Measurements from ENCODE around the gene ACOT11. TPM values are rescaled to one million over a fixed set of nuclear protein-coding genes. Genes with fewer than 3 reads are reported as not detected.

ACOT11 gene
- total and polyA plus RNA-seq, 9 of the 15 experiments (the other 6 are each of a cell fraction or from before 2014, with no cell fraction given), result 0.04 to 1.2 (median 0.64) TPM; not detected in 2

DNA sequence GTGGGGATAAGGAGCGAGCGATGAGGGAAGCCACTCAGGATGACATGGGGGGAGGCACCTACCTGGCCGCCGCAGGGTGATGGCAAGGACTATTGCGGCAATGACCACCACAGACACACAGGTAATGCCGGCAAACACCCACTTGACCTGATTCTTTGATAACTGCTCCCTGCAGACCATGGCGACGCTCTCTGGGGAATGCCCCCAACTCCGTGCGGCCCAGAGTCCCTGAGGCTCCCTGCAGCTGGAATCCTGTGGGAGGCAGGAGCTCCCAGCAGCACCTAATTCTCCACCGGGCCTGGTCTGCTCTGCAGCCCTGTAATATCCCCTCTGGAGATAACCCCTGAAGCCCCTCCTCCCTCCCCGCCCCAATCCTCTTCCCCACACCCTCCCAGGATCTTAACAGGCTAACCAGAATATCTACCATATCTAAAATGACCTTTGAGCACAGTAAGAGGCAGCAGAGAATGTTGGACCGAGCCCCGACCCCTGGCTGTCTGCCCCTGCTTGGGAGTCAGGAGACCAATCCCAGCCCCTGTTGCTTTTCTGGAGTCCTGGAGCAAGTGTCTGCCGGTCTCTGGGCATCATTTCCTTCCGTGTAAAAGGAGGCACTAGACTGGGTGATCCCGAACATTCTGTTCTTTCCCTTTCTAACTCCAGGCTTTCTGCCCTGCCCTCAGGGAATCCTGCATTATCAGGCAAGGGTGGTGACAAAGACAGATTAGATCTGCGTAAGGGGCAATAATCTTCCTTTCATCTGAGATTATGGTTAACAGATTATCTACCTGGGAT lies 75.4 kb downstream of the ACOT11 start, which contains the start of gene FAM151A (continued):
- TF ChIP-seq ZNF76 (CRISPR knock-in tag; IDR thresholded peaks at IDR 0.05; ENCODE audit: borderline replicate concordance), result no peak
- TF ChIP-seq U2AF2 (optimal IDR thresholded peaks at IDR 0.05; ENCODE audit: low read depth, low read length), result no peak
- TF ChIP-seq SOX6 (IDR thresholded peaks at IDR 0.05), result no peak
- TF ChIP-seq ZNF75A (CRISPR knock-in tag; IDR thresholded peaks at IDR 0.05), result no peak
- TF ChIP-seq, protein P1, sequence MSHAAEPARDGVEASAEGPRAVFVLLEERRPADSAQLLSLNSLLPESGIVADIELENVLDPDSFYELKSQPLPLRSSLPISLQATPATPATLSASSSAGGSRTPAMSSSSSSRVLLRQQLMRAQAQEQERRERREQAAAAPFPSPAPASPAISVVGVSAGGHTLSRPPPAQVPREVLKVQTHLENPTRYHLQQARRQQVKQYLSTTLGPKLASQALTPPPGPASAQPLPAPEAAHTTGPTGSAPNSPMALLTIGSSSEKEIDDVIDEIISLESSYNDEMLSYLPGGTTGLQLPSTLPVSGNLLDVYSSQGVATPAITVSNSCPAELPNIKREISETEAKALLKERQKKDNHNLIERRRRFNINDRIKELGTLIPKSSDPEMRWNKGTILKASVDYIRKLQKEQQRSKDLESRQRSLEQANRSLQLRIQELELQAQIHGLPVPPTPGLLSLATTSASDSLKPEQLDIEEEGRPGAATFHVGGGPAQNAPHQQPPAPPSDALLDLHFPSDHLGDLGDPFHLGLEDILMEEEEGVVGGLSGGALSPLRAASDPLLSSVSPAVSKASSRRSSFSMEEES (CRISPR knock-in tag; IDR thresholded peaks at IDR 0.05), result no peak
- TF ChIP-seq ZNF263 (CRISPR knock-in tag; IDR thresholded peaks at IDR 0.05; ENCODE audit: borderline replicate concordance), result no peak
- no peak for TF ChIP-seq CHCHD3 (CRISPR knock-in tag; IDR thresholded peaks at IDR 0.05)
- no peak for TF ChIP-seq KAT7 (CRISPR knock-in tag; IDR thresholded peaks at IDR 0.05; ENCODE audit: borderline replicate concordance)
- TF ChIP-seq, protein P2, sequence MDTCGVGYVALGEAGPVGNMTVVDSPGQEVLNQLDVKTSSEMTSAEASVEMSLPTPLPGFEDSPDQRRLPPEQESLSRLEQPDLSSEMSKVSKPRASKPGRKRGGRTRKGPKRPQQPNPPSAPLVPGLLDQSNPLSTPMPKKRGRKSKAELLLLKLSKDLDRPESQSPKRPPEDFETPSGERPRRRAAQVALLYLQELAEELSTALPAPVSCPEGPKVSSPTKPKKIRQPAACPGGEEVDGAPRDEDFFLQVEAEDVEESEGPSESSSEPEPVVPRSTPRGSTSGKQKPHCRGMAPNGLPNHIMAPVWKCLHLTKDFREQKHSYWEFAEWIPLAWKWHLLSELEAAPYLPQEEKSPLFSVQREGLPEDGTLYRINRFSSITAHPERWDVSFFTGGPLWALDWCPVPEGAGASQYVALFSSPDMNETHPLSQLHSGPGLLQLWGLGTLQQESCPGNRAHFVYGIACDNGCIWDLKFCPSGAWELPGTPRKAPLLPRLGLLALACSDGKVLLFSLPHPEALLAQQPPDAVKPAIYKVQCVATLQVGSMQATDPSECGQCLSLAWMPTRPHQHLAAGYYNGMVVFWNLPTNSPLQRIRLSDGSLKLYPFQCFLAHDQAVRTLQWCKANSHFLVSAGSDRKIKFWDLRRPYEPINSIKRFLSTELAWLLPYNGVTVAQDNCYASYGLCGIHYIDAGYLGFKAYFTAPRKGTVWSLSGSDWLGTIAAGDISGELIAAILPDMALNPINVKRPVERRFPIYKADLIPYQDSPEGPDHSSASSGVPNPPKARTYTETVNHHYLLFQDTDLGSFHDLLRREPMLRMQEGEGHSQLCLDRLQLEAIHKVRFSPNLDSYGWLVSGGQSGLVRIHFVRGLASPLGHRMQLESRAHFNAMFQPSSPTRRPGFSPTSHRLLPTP (IDR thresholded peaks at IDR 0.05; ENCODE audit: borderline replicate concordance, extremely low read depth, insufficient read length), result no peak
